Activated CD4-positive, alpha-beta T cell treated with anti-CD3 and anti-CD28 coated beads for 1 hour (primary cell): Measurements from ENCODE around the gene CAMK2G.
"Not testable (repeated sequence)": the region's sequence is repeated elsewhere in the genome, so short reads cannot be mapped to it uniquely, and the experiment has no call there.

ENCODE experiments used
- DNase-seq: peaks from one replicate; pipeline ENCODE4 v3.0.0-alpha.2; 2020

The CAMK2G gene

GRCh38 chr10:73874267-73875138 lies at the start of gene CAMK2G:
Gene CAMK2G, minus strand, starts transcription at chr10:73874555. Its CDS starts 94 bp downstream, at chr10:73874461.
- DNase-seq = peak; percentile 77

GRCh38 chr10:73922864-73923133 lies 48.4 kb upstream of the CAMK2G start:
- no peak for DNase-seq

- DNase-seq = no peak
Observed at GRCh38 chr10:73922007-73922863, 47.9 kb upstream of the CAMK2G start.

- no peak for DNase-seq
Observed at GRCh38 chr10:73920089-73920488, 45.7 kb upstream of the CAMK2G start.

- DNase-seq = not testable (repeated sequence)
Observed at GRCh38 chr10:73919481-73919880, 45.1 kb upstream of the CAMK2G start.

GRCh38 chr10:73917566-73918305 lies 43.4 kb upstream of the CAMK2G start:
- no peak for DNase-seq

DNA sequence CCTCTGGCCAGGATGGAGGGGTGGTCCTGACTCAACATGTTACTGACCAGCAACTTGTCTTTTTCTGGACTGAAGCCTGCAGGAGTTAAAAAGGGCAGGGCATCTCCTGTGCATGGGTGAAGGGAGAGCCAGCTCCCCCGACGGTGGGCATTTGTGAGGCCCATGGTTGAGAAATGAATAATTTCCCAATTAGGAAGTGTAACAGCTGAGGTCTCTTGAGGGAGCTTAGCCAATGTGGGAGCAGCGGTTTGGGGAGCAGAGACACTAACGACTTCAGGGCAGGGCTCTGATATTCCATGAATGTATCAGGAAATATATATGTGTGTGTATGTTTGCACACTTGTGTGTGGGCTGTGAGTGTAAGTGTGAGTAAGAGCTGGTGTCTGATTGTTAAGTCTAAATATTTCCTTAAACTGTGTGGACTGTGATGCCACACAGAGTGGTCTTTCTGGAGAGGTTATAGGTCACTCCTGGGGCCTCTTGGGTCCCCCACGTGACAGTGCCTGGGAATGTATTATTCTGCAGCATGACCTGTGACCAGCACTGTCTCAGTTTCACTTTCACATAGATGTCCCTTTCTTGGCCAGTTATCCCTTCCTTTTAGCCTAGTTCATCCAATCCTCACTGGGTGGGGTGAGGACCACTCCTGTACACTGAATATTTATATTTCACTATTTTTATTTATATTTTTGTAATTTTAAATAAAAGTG lies 42.6 kb upstream of the CAMK2G start:
- DNase-seq = no peak

DNA sequence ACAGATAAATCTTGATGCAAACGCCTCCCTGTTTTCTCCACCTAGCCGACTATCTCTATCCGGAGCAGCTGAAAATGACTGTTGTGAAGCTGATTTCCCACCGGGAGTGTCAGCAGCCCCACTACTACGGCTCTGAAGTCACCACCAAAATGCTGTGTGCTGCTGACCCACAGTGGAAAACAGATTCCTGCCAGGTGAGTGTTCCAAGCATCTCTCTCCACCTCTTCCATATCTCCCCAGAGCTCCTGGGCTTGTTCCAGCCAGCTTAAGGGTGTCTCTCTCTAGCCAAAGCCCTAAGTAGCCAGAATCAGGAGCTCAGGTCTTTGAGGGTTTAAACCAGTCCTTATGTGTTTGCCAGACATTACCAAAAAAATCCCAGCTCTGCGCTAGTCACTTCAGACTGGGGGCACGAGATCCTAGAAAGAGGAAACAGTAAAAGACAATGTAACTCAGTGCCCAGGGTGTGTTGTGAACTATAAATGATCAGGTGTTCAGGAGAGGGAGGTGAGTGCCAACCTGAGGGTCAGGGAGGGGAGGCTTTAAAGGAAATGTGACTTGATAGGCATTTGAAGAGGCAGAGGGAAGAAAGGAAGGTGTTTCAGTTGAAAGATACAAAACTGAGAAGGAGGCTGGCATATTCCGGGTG lies 41.0 kb upstream of the CAMK2G start:
- DNase-seq = no peak

GRCh38 chr10:73914036-73914435 lies 39.7 kb upstream of the CAMK2G start:
- no peak for DNase-seq

- DNase-seq = no peak
Observed at GRCh38 chr10:73911553-73912004, 37.2 kb upstream of the CAMK2G start.

GRCh38 chr10:73910764-73911552 lies 36.6 kb upstream of the CAMK2G start, which contains the start of gene PLAU:
Gene PLAU, plus strand, starts transcription at chr10:73911132. Its CDS starts 424 bp downstream, at chr10:73911556.
- no peak for DNase-seq

DNA sequence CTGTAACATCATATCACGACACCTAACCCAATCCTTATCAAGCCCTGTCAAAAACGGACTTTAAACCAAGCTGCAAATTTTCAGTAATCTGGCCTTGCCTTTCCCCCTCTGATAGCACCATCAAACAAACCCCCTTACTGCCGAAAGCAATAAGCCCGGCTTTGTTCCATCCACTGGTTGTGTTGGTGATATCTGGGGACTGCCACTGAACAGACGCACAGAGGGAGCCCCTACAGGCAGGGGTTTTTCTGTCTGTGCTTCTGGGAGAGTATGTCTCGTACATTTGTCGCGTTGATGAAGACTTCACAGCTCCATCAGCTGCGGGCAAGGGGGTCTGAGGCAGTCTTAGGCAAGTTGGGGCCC lies 36.0 kb upstream of the CAMK2G start:
- DNase-seq = no peak

GRCh38 chr10:73909540-73910115 lies 35.3 kb upstream of the CAMK2G start:
- no peak for DNase-seq

DNA sequence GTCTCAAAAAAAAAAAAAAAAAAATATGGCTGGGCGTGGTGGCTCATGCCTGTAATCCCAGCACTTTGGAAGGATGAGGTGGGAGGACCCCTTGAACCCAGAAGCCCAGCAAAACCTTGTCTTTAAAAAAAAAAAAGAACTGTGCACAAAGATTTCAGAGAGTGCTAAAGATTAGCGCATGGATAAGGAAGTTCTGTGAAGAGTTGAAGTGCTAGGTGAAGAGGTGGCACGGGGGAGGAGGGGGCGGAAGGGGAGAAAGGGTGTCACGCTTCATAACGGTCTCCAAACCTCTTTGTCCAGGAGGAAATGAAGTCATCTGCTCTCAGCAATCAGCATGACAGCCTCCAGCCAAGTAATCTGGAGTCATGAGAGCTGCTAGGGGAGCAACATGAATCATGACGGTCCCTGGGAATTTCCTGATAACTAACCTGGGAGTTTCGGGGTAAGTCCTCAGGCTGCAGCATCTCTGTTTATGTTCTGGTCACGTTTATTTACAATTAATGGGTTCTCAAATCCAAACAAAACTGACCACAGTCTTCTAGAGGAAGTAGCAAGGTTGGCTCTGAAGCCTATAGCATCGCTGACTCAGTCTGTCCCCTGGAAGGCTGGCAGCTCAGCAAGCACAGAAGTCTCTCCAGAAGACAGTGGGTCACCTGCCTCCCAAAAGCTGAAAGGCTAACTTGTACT lies 34.6 kb upstream of the CAMK2G start:
- DNase-seq = no peak

GRCh38 chr10:73907841-73908517 lies 33.6 kb upstream of the CAMK2G start:
- DNase-seq = no peak

DNA sequence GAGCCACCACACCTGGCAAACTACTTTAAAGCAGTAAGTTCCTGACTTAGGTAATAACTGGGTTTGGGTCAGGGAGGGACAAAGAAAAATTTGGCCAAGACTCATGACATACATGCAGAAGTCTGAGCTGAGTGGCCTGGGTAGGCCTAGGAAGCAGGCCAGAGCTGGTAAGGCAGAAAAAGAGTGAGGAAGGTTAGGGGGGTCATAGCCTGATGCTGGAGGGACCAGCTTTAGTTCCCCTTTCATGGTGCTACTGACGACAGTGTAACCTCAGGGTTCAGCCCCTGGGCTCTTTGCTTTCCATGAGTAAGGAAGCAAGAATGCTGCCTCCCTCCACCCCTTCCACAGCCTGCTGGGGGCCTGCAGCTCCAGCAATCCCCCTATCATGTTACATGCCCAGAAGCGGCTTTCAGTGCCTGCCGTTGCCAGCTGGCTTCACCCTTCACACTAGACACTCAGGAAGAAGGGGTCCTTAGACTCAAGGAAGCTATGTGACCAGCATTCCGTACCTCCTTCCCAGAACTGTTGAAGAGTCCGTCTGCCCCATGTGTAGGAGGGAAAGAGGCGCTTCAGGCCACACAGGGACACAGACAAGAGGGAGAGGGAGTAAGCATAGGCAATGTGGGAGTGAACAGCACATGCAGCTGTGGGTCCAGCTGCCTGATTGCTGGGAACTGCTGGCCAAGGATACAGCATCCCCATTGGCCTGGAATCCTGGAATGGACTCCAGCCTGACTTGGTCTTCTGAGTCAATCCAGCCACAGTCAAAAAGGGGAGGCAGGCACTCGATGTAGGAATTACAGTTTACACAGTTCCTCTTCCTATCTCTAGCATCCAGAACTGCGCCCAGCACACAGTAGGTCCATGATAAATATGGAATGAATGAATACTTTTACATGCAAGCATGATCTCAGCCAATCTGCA lies 32.4 kb upstream of the CAMK2G start:
- no peak for DNase-seq

DNA sequence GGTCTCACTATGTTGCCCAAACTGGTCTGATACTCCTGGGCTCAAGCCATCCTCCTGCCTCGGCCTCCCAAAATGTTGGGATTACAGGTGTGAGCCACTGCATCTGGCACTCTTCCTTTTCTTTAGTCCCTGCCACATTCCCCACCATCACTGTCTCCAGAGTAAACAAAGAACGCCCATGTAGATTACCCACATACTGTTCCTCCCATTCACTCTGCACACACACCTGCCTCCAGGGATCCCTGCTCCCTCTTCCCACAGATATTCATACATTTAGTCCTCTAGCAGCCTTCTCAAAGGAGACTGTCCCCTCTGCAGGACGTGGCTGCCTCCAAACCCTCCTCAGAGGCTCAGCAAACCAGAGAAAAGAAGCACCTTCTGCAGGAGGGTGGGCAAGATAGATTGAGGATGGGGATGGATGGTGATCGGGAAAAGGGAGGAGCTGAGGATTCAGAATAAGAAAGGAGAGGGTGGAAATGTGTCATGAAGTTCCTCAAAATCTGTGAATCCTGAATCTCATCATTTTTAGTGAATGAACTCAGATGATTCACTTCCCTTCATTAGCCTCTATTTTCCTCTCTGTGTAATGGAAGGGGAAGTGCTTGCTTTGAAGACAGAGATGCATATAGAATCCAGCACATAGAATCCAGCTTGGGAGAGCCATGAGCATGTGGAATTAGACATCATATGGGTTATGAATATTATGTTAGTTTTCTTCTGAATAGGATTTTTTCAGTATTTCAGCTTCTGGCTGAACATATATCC lies 31.1 kb upstream of the CAMK2G start:
- no peak for DNase-seq

- DNase-seq = no peak
Observed at GRCh38 chr10:73902351-73902750, 28.0 kb upstream of the CAMK2G start.
